ENCODE data around the gene HERPUD1. TPM values are rescaled to one million over a fixed set of nuclear protein-coding genes. Genes with fewer than 3 reads are reported as not detected.

The HERPUD1 gene
- total RNA-seq, 1 experiment from 2014 or later = 45.2 TPM

- no peak for TF ChIP-seq SIN3A (IDR thresholded peaks at IDR 0.05; ENCODE audit: borderline replicate concordance, insufficient read depth, low read depth, low read length)
- no peak for TF ChIP-seq TCF7L2 (IDR thresholded peaks at IDR 0.05; ENCODE audit: low read depth, low read length)
- TF ChIP-seq, protein P1, sequence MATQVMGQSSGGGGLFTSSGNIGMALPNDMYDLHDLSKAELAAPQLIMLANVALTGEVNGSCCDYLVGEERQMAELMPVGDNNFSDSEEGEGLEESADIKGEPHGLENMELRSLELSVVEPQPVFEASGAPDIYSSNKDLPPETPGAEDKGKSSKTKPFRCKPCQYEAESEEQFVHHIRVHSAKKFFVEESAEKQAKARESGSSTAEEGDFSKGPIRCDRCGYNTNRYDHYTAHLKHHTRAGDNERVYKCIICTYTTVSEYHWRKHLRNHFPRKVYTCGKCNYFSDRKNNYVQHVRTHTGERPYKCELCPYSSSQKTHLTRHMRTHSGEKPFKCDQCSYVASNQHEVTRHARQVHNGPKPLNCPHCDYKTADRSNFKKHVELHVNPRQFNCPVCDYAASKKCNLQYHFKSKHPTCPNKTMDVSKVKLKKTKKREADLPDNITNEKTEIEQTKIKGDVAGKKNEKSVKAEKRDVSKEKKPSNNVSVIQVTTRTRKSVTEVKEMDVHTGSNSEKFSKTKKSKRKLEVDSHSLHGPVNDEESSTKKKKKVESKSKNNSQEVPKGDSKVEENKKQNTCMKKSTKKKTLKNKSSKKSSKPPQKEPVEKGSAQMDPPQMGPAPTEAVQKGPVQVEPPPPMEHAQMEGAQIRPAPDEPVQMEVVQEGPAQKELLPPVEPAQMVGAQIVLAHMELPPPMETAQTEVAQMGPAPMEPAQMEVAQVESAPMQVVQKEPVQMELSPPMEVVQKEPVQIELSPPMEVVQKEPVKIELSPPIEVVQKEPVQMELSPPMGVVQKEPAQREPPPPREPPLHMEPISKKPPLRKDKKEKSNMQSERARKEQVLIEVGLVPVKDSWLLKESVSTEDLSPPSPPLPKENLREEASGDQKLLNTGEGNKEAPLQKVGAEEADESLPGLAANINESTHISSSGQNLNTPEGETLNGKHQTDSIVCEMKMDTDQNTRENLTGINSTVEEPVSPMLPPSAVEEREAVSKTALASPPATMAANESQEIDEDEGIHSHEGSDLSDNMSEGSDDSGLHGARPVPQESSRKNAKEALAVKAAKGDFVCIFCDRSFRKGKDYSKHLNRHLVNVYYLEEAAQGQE (IDR thresholded peaks at IDR 0.05; ENCODE audit: insufficient read depth in 1 of 2, low read depth in 2 of 2, low read length in 1 of 2) = no peak
- no peak for TF ChIP-seq POLR2AphosphoS5 (IDR thresholded peaks at IDR 0.05; ENCODE audit: low read depth, low read length)
- TF ChIP-seq, protein P2, sequence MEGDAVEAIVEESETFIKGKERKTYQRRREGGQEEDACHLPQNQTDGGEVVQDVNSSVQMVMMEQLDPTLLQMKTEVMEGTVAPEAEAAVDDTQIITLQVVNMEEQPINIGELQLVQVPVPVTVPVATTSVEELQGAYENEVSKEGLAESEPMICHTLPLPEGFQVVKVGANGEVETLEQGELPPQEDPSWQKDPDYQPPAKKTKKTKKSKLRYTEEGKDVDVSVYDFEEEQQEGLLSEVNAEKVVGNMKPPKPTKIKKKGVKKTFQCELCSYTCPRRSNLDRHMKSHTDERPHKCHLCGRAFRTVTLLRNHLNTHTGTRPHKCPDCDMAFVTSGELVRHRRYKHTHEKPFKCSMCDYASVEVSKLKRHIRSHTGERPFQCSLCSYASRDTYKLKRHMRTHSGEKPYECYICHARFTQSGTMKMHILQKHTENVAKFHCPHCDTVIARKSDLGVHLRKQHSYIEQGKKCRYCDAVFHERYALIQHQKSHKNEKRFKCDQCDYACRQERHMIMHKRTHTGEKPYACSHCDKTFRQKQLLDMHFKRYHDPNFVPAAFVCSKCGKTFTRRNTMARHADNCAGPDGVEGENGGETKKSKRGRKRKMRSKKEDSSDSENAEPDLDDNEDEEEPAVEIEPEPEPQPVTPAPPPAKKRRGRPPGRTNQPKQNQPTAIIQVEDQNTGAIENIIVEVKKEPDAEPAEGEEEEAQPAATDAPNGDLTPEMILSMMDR (IDR thresholded peaks at IDR 0.05) = no peak
- no peaks in the 10 kb centered on the region for H3K36me3 ChIP-seq (ENCODE audit: control insufficient read depth, insufficient read depth, low read length)
- H3K9me3 ChIP-seq (ENCODE audit: control insufficient read depth, insufficient read depth, low read depth, low read length) = no peaks in the 10 kb centered on the region
- DNase-seq (ENCODE audit: low read depth, low spot score) (no peak), ATAC-seq (no peak)
- no peak overlapping the region for H3K27ac ChIP-seq (ENCODE audit: low read length)
- H3K4me3 ChIP-seq (ENCODE audit: low read depth in 2 of 2, low read length in 2 of 2) = no peak overlapping the region
- BruUV-seq (replicated peaks) = no TSS peak
- ChIA-PET CTCF (no interaction called here), POLR2A (no interaction called here)
- in situ Hi-C loops (cut with HindIII; ENCODE audit: low pct_unique_long_range_greater_than_20kb, low sequenced_read_pairs) (no loop called here), intact Hi-C loops (cut with micrococcal nuclease; ENCODE audit: unreplicated experiment) (no loop called here)
- no peaks in the 10 kb centered on the region for H3K4me1 ChIP-seq (ENCODE audit: control insufficient read depth, insufficient read depth, low read length)
- H3K27me3 ChIP-seq (ENCODE audit: control insufficient read depth, insufficient read depth, low read length) = no peaks in the 10 kb centered on the region
These were observed 49.1 kb downstream of the HERPUD1 start for GRCh38 chr16:56980792-56981724.

DNA sequence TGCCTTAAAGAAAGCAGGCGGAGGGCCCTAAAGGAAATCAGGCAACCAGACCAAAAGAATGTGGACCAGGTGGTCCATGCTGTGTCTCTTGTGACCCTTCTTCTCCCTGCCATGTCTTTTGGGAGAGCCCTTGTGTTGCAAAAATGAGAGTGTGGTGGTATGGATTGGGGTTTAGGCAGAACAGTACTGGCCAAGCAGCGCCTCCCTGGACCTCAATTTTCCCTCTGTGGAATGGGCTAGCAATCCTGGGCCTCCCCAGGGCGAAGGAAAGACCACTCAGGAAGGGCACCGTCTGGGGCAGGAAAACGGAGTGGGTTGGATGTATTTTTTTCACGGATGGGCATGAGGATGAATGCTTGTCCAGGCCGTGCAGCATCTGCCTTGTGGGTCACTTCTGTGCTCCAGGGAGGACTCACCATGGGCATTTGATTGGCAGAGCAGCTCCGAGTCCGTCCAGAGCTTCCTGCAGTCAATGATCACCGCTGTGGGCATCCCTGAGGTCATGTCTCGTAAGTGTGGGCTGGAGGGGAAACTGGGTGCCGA, 49.9 kb downstream of the HERPUD1 start:
- no peak overlapping the region for H3K27ac ChIP-seq (ENCODE audit: low read length)
- ATAC-seq = no peak
- no peaks in the 10 kb centered on the region for H3K9me3 ChIP-seq (ENCODE audit: control insufficient read depth, insufficient read depth, low read depth, low read length)
- BruUV-seq (replicated peaks) = no TSS peak
- H3K4me1 ChIP-seq (ENCODE audit: control insufficient read depth, insufficient read depth, low read length) = no peaks in the 10 kb centered on the region
- DNase-seq (ENCODE audit: low read depth, low spot score) = no peak
- no peaks in the 10 kb centered on the region for H3K36me3 ChIP-seq (ENCODE audit: control insufficient read depth, insufficient read depth, low read length)
- TF ChIP-seq TCF7L2 (IDR thresholded peaks at IDR 0.05; ENCODE audit: low read depth, low read length) (no peak), SIN3A (IDR thresholded peaks at IDR 0.05; ENCODE audit: borderline replicate concordance, insufficient read depth, low read depth, low read length) (no peak), POLR2AphosphoS5 (IDR thresholded peaks at IDR 0.05; ENCODE audit: low read depth, low read length) (no peak)
- TF ChIP-seq, protein P1 (IDR thresholded peaks at IDR 0.05; ENCODE audit: insufficient read depth in 1 of 2, low read depth in 2 of 2, low read length in 1 of 2) = no peak
- TF ChIP-seq, protein P2 (IDR thresholded peaks at IDR 0.05) = no peak
- CTCF ChIA-PET = interaction anchor here (0.6 kb wide), 1 partner anchor 111 kb away, joined by 6 read pairs; the partner anchor contains the start of gene CPNE2
- in situ Hi-C loops (cut with HindIII; ENCODE audit: low pct_unique_long_range_greater_than_20kb, low sequenced_read_pairs) = no loop called here
- H3K4me3 ChIP-seq (ENCODE audit: low read depth in 2 of 2, low read length in 2 of 2) = no peak overlapping the region
- H3K27me3 ChIP-seq (ENCODE audit: control insufficient read depth, insufficient read depth, low read length) = no peaks in the 10 kb centered on the region
- intact Hi-C loops (cut with micrococcal nuclease; ENCODE audit: unreplicated experiment) = no loop called here
- POLR2A ChIA-PET = no interaction called here
